Upper lobe of left lung (tissue), 6 donors: Measurements from ENCODE around the gene INPP5D. TPM values are rescaled to one million over a fixed set of nuclear protein-coding genes. Genes with fewer than 3 reads are reported as not detected.

Source experiments
- ATAC-seq, 2 donors: fragments of 200-7000 bp; cut with Tn5 transposase; one replicate each; pipeline ENCODE4 v1.9.1; 2022; ENCODE audit warnings: mild to moderate bottlenecking in 2 of 2, moderate library complexity in 2 of 2; ENCODE audit not compliant: low FRiP score in 2 of 2
- DNase-seq, 2 donors: peaks; one replicate each; pipeline ENCODE4 v3.0.0-alpha.2; 2019 to 2020
- H3K27ac ChIP-seq, 4 donors: fragments of 200-600 bp; sonication (generic); one replicate each; pipeline ENCODE4 v1.5.1; 2016 to 2019
- H3K27me3 ChIP-seq, 4 donors: fragments of 200-600 bp; sonication (generic); one replicate each; pipeline ENCODE4 v1.5.1; 2017 to 2019
- H3K36me3 ChIP-seq, 4 donors: fragments of 200-600 bp; sonication (generic); one replicate each; pipeline ENCODE4 v1.5.1; 2016 to 2019
- H3K4me1 ChIP-seq, 4 donors: fragments of 200-600 bp; sonication (generic); one replicate each; pipeline ENCODE4 v1.5.1; 2018 to 2019
- H3K4me3 ChIP-seq, 4 donors: fragments of 200-600 bp; sonication (generic); one replicate each; pipeline ENCODE4 v1.5.1; 2017 to 2019; ENCODE audit warnings: mild to moderate bottlenecking in 2 of 4, moderate library complexity in 1 of 4
- H3K9me3 ChIP-seq, 4 donors: fragments of 200-600 bp; sonication (generic); one replicate each; pipeline ENCODE4 v1.5.1; 2018 to 2019
- EP300 ChIP-seq, 4 donors: sonication (generic); formaldehyde crosslinking; IDR thresholded peaks; one replicate each; pipeline ENCODE4 v1.5.1; 2017; ENCODE audit warnings: antibody characterized with exemption in 4 of 4, control low read depth in 2 of 4
- POLR2A ChIP-seq, 4 donors: fragments of 450-650 bp; IDR thresholded peaks; one replicate each; pipeline ENCODE4 v1.5.1; 2016 to 2017; ENCODE audit warnings: antibody characterized with exemption in 4 of 4, mild to moderate bottlenecking in 2 of 4
- POLR2AphosphoS5 ChIP-seq, 2 donors: sonication (generic); formaldehyde crosslinking; IDR thresholded peaks; one replicate each; pipeline ENCODE4 v1.5.1; 2017; ENCODE audit warnings: antibody characterized with exemption in 2 of 2
- WGBS, 2 donors: methylation state at CpG; one replicate each; pipeline ENCODE4 v1.1.5; 2017 to 2018; 5-methylcytosine and 5-hydroxymethylcytosine counted together
- total RNA-seq, 6 donors: library from RNA; depleted of rRNA in 4 of 6; stranded (reverse); fragments of >200 nt in 4 of 6; gene quantifications; one replicate each; pipeline versions ENCODE4 v1.1.0 to v1.2.1, GENCODE V29; 2016 to 2021
- TF ChIP-seq, protein P1 (sequence below), 6 experiments: fragments of 450-650 bp in 4 of 6; fragments of 200-600 bp in 2 of 6; sonication (generic) in 2 of 6; IDR thresholded peaks; one replicate each; pipeline ENCODE4 v1.5.1; 2016 to 2019; ENCODE audit warnings: antibody characterized with exemption in 6 of 6
- donor health status: DM: no; HTN: no; CAD: no; lungs with moderate emphysema.
- donor health status: DM: no; HTN: yes; CAD: no; lungs with severe emphysema.

The INPP5D gene
- total RNA-seq, 6 donors from 2014 or later = 17.6 to 243 (median 31.7) TPM

DNA sequence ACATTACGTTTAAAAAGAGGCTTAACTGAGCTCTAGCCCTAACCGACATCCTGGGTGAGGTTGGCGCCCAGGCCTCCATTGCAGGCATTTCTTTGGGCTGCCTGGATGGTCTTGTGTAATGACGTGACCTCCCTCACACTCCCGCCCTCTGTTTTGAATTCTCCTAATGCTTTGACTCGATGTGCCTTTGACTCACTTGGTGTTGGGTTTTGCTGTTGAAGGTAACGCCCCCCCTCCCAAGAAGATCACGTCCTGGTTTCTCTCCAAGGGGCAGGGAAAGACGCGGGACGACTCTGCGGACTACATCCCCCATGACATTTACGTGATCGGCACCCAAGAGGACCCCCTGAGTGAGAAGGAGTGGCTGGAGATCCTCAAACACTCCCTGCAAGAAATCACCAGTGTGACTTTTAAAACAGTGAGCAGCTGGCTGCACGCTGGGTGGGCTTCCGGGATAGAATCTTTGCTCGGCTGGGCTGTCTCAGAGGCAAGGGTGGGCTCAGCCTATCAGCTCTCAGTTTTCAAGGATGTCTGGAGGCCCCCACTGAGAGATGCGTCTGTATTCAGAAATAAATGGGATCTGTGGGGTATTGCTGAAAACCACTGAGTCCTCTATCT is 103.5 kb downstream of the INPP5D start:
- 76 to 90% methylated on average over 11 to 18 of the region's 18 CpGs for WGBS, 2 donors
- no peaks in the 10 kb centered on the region for H3K9me3 ChIP-seq
- DNase-seq (no peak), ATAC-seq (no peak)
- no peak overlapping the region for H3K4me3 ChIP-seq
- H3K4me1 ChIP-seq = peaks cover 7 to 26% (median 8%) of the 10 kb centered on the region in 4 donors
- H3K27ac ChIP-seq = no peak overlapping the region
- no peaks in the 10 kb centered on the region for H3K27me3 ChIP-seq
- peaks cover 0 to 26% (median 6%) of the 10 kb centered on the region in 4 donors for H3K36me3 ChIP-seq
- TF ChIP-seq POLR2A (IDR thresholded peaks at IDR 0.05) (no peak), POLR2AphosphoS5 (IDR thresholded peaks at IDR 0.05) (no peak), EP300 (IDR thresholded peaks at IDR 0.05) (no peak)
- TF ChIP-seq, protein P1, sequence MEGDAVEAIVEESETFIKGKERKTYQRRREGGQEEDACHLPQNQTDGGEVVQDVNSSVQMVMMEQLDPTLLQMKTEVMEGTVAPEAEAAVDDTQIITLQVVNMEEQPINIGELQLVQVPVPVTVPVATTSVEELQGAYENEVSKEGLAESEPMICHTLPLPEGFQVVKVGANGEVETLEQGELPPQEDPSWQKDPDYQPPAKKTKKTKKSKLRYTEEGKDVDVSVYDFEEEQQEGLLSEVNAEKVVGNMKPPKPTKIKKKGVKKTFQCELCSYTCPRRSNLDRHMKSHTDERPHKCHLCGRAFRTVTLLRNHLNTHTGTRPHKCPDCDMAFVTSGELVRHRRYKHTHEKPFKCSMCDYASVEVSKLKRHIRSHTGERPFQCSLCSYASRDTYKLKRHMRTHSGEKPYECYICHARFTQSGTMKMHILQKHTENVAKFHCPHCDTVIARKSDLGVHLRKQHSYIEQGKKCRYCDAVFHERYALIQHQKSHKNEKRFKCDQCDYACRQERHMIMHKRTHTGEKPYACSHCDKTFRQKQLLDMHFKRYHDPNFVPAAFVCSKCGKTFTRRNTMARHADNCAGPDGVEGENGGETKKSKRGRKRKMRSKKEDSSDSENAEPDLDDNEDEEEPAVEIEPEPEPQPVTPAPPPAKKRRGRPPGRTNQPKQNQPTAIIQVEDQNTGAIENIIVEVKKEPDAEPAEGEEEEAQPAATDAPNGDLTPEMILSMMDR (IDR thresholded peaks at IDR 0.05) = no peak

DNA sequence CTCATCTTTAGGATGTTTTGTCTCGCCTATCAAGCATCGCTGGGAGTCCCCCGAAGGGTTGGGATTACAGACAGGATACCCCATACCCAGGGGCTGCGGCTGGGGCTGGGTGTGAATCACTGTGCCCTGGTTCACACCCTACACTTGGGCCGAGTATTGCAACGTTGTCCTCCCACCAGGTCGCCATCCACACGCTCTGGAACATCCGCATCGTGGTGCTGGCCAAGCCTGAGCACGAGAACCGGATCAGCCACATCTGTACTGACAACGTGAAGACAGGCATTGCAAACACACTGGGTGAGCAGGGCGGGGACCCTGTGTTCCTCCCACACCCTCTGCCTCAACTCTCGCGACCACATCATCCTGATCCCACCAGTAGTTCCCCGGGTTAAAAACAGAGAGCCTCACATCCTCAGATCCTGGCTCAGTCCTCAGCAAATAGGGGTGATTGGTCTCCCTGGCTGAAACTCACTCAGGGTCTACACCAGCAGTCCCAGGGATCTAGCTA is 104.0 kb downstream of the INPP5D start:
- WGBS, 2 donors = 80 to 81% methylated on average over 17 of the region's 17 CpGs

DNA sequence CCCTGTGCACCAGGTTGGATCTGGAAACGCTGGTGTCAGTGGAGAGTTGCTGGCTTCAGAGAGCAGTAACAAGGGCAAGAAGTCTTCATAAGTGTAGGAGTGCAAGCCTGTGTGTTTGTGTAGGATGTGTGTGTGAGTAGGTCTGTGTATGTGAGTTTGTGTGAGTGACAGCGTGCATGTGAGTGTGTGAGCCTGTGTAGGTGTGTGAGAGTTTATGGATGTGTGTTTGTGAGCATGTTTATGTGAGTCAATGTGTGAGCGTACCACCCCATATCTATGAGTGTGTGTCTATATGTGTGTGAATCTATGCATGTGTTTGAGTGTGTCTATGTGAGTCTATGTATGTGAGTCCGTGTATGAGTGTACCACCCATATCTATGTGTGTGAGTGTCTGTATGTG is 104.8 kb downstream of the INPP5D start:
- ATAC-seq (no peak), DNase-seq (no peak)
- no peaks in the 10 kb centered on the region for H3K27me3 ChIP-seq
- peaks cover 0 to 33% (median 13%) of the 10 kb centered on the region in 4 donors for H3K36me3 ChIP-seq
- peaks cover 7 to 26% (median 8%) of the 10 kb centered on the region in 4 donors for H3K4me1 ChIP-seq
- no peak for TF ChIP-seq POLR2A (IDR thresholded peaks at IDR 0.05)
- TF ChIP-seq, protein P1 (IDR thresholded peaks at IDR 0.05) = no peak
- TF ChIP-seq POLR2AphosphoS5 (IDR thresholded peaks at IDR 0.05) = no peak
- no peak for TF ChIP-seq EP300 (IDR thresholded peaks at IDR 0.05)
- no peak overlapping the region for H3K4me3 ChIP-seq
- no peaks in the 10 kb centered on the region for H3K9me3 ChIP-seq
- whole genome bisulfite sequencing, 2 donors = 77 to 90% methylated on average over 4 of the region's 4 CpGs
- peak overlapping the region; percentile 35 to 82 (median 72) for H3K27ac ChIP-seq

More for the DNA sequence above, 104.0 kb downstream of the INPP5D start:
- DNase-seq (no peak), ATAC-seq (no peak)
- peak overlapping the region in 3 of 4 donors; percentile 30 to 82 (median 70) for H3K27ac ChIP-seq
- no peaks in the 10 kb centered on the region for H3K9me3 ChIP-seq
- no peak overlapping the region for H3K4me3 ChIP-seq
- peaks cover 0 to 27% (median 6%) of the 10 kb centered on the region in 4 donors for H3K36me3 ChIP-seq
- H3K27me3 ChIP-seq = no peaks in the 10 kb centered on the region
- peaks cover 7 to 26% (median 8%) of the 10 kb centered on the region in 4 donors for H3K4me1 ChIP-seq
- TF ChIP-seq EP300 (IDR thresholded peaks at IDR 0.05) (no peak), POLR2AphosphoS5 (IDR thresholded peaks at IDR 0.05) (no peak), POLR2A (IDR thresholded peaks at IDR 0.05) (no peak)
- TF ChIP-seq, protein P1 (IDR thresholded peaks at IDR 0.05) = no peak

DNA sequence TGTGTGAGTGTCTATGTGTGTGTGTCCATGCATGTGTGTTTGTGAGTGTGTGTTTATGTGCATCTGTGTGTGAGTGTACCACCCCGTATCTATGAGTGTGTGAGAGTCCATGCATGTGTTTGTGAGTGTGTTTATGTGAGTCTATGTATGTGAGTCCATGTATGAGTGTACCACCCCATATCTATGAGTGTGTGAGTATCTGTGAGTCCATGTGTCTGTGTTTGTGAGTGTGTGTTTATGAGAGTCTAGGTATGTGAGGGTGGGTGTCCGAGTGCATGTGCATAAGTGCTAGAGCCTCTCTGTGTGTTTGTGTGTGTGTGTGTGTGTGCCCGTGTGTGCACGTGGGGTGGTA is 105.4 kb downstream of the INPP5D start:
- no peaks in the 10 kb centered on the region for H3K27me3 ChIP-seq
- H3K9me3 ChIP-seq = no peaks in the 10 kb centered on the region
- 44 to 50% methylated on average over 4 of the region's 4 CpGs for whole genome bisulfite sequencing, 2 donors
- H3K4me1 ChIP-seq = peaks cover 7 to 26% (median 8%) of the 10 kb centered on the region in 4 donors
- no peak for TF ChIP-seq EP300 (IDR thresholded peaks at IDR 0.05)
- TF ChIP-seq POLR2A (IDR thresholded peaks at IDR 0.05) = no peak
- TF ChIP-seq, protein P1 (IDR thresholded peaks at IDR 0.05) = no peak
- no peak for TF ChIP-seq POLR2AphosphoS5 (IDR thresholded peaks at IDR 0.05)
- ATAC-seq (no peak), DNase-seq (no peak)
- H3K4me3 ChIP-seq = no peak overlapping the region
- peak overlapping the region; percentile 35 to 82 (median 72) for H3K27ac ChIP-seq
- peaks cover 0 to 39% (median 18%) of the 10 kb centered on the region in 4 donors for H3K36me3 ChIP-seq
